ENCODE data around the gene ADGRE3. TPM values are rescaled to one million over a fixed set of nuclear protein-coding genes. Genes with fewer than 3 reads are reported as not detected.
"Not testable (repeated sequence)": the region's sequence is repeated elsewhere in the genome, so short reads cannot be mapped to it uniquely, and the experiment has no call there.

Gene ADGRE3
- polyA plus RNA-seq, 4 donors = 0.09 to 0.40 TPM; not detected in 2

DNA sequence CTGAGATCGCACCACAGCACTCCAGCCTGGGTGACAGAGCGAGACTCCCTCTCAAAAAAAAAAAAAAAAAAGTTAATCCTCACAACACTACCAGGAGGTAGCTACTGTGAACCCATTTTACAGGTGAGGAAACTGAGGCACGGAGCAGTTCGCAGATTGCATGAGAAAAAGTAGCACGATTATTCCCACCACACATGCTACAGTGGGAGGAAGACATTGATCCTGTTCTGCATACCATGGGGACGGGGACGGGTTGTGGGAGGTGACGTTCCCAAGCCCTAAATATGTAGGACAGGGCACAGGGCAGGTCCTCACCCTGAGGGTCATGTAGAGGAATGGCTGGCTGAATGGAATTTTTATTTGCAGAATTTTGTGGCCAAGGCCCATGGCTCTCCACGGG lies 68.0 kb downstream of the ADGRE3 start:
- no peak for DNase-seq (ENCODE audit: low read depth in 4 of 4, low spot score in 3 of 4)

GRCh38 chr19:14603990-14604387 lies 70.7 kb downstream of the ADGRE3 start:
- DNase-seq (ENCODE audit: low read depth in 4 of 4, low spot score in 3 of 4) = no peak

DNA sequence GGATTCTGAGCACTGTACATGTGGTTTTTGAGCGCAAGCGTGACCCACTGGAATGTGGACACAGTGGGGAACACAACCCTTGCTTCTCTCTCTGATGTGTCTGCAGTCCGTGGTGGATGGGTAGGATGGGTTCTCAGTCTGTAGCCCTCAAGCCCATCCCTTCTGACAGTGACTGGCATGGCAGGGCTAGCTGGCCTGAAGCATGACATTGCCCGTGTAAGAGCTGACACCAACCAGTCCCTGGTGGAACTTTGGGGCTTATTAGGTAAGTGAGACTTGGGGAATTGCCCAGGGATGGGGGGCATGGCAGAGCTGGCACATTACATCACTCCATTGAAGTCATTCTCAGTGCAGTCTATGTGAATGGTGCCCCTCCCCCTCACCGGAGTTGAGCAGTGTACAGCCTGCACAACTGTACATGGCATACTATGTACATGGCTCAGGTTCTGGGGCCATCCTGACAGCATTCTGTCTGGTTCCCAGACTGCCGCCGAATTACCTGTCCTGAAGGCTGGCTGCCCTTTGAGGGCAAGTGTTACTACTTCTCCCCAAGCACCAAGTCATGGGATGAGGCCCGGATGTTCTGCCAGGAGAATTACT lies 75.0 kb downstream of the ADGRE3 start:
- DNase-seq (ENCODE audit: low read depth in 4 of 4, low spot score in 3 of 4) = no peak

DNA sequence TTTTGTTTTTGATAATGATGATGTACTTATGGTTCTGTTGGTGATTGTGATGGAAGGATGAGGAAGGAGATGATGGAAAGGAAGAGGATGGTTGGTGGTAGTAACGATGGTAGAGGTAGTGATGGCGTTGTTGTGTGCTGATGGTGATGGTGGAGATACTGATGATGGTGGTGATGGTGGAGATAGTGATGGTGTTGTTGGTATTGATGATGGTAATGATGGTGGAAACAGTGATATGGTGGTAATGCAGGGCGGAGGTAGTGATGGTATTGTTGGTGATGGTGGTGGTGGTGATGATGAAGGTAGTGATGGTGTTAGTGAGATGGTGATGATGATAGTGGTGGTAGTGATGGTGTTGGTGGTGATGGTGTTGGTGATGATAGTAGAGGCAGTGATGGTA lies 79.1 kb downstream of the ADGRE3 start:
- DNase-seq (ENCODE audit: low read depth in 4 of 4, low spot score in 3 of 4) = no peak

GRCh38 chr19:14589433-14589832 lies 85.2 kb downstream of the ADGRE3 start:
- not testable (repeated sequence) for DNase-seq (ENCODE audit: low read depth in 4 of 4, low spot score in 3 of 4)

GRCh38 chr19:14585187-14585586 lies 89.5 kb downstream of the ADGRE3 start:
- DNase-seq (ENCODE audit: low read depth in 4 of 4, low spot score in 3 of 4) = not testable (repeated sequence)

DNA sequence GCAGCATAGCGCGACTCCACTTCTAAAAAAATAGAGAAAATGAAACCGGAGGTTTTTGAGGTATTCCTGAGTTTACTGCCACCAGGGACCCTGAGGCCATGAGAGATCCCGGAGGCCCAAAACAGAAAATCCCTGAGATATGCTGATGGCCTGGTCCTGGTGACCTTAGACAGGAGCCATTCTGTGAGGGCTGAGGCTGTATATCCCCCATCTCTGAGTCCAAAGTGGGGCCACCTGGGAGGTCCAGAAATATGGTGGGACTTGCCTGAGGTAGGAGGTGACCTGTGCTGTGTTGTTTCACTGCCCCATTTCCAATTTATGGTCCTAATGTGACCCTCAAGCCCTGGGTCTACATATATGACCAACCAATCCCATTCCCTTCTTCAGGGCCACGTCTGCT lies 90.3 kb downstream of the ADGRE3 start:
- not testable (repeated sequence) for DNase-seq (ENCODE audit: low read depth in 4 of 4, low spot score in 3 of 4)

GRCh38 chr19:14582894-14583340 lies 91.7 kb downstream of the ADGRE3 start, which contains the start of gene CLEC17A:
Gene CLEC17A, plus strand, starts transcription at chr19:14583084. Its CDS starts 77 bp downstream, at chr19:14583161.
- DNase-seq (ENCODE audit: low read depth in 4 of 4, low spot score in 3 of 4) = no peak

- DNase-seq (ENCODE audit: low read depth in 4 of 4, low spot score in 3 of 4) = no peak
These were observed 93.9 kb downstream of the ADGRE3 start for GRCh38 chr19:14580623-14581237.

DNA sequence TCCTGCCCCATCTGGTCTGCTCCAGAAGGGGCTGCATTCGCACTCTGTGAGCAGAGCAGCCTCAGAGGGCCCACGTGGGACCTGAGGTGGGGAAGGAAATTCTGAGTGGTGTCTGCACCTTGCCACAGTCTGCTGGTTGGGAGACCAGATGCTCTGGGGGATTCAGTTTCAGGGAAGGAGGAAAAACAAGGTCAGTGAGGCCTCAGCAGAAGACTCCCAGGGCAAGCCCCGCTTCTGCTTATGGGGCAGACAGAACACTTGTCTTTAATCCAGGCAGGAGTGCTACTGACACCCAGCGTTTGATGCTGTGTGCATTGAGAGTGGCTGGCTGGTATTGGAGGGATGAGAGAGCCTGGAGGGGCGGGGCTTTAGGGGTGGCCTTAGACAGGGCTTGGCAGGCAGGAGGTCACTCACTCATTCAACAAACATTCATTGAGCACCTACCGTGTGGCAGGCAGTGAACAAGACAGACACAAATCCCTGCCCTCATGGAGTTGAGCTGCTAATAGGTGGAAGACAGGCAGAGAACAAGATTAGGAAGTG lies 96.7 kb downstream of the ADGRE3 start:
- DNase-seq (ENCODE audit: low read depth in 4 of 4, low spot score in 3 of 4) = no peak

DNA sequence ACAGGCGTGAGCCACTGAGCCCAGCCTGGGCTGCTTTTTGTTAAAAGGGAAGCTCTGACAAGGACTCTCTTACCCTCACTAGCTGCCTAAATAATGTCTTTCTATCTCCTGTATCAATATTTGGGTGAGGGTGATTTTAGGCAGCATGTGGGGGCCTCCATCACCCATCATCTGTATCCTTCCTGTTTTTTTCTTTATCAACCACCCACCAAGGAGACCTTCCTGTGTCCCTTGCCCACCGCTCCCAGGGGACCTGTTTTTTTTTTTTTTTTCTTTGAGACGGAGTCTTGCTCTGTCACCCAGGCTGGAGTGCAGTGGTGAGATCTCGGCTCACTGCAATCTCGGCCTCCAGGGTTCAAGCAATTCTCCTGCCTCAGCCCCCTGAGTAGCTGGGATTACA lies 97.4 kb downstream of the ADGRE3 start:
- no peak for DNase-seq (ENCODE audit: low read depth in 4 of 4, low spot score in 3 of 4)

DNA sequence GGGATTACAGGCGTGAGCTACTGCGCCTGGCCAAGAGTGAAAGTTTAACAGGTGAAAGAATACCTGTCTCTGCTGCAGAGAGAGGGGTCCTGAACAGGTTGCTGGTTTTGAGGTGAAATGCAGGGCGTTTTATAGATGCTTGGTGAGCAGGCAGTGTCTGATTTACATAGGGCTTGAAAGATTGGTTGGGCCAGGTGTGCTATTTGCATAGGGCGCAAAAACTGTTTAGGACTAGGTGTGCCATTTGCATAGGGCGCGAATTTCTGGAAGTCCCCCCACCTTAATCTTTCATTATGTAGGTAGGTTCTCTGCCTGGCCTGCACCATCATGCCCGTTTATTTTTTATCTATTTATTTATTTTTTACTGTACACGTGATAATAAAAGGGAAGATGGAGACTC lies 98.3 kb downstream of the ADGRE3 start:
- DNase-seq (ENCODE audit: low read depth in 4 of 4, low spot score in 3 of 4) = no peak

GRCh38 chr19:14575428-14575980 lies 99.1 kb downstream of the ADGRE3 start:
- DNase-seq (ENCODE audit: low read depth in 4 of 4, low spot score in 3 of 4) = no peak

DNA sequence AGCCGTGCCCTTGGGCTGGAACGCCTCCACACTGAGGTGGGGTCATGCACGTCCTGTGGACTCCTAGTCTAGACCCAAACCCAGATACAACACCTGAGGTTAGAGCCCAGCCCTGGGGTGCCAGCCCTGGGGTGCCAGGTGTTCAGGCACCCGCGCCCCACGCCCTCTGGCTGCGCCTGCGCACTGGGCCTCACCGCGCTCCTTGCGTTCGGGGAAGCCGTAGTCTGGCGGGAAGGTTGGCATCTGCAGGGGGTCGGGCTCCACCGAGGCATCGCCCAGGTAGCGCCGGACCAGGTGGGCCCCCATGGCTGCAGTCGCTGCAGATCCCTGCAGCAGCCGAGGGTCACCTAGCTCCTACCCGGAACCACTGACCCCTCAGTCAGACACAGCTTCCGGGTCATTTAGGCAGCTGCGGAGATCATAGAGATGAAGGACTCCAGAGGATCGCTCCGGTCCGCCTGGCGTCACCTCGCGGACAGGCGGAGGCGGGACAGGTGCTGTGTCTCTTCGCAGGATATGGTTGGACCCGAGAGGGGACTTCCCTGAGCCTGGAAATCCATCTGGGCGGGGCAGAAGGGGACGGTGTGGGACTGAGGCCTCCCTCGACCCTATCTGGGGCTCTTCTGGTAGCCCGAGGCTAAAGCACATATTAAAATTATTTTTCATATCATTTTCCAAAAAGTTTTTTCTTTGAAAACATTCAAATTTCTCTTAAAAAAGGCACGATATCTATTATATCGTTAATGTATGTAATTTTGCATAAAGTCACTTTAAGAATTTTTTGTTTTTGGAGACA lies 102.8 kb downstream of the ADGRE3 start, which contains the start of gene NDUFB7:
Gene NDUFB7 (minus strand): TSS at position 372 of the 796 bp plus-strand sequence. CDS start 66 bp downstream, at position 306.
- peak; percentile 70 to 84 (median 78) for DNase-seq (ENCODE audit: low read depth in 4 of 4, low spot score in 3 of 4)

- DNase-seq (ENCODE audit: low read depth in 4 of 4, low spot score in 3 of 4) = no peak
These were observed 103.6 kb downstream of the ADGRE3 start for GRCh38 chr19:14570864-14571527.

Other genes with a start within 250 kb of the ADGRE3 start
- 100 to 1,000 TPM in 1 of 4 donors, 10 to 100 TPM in 3; 56.1 to 104 (median 80.8) TPM for gene PKN1, start 241.5 kb downstream of the ADGRE3 start, polyA plus RNA-seq (ENCODE audit: insufficient read length in 4 of 4)
- 1 to 10 TPM in 3 of 4 donors, under 1 TPM in 1; 0.71 to 9.1 (median 2.5) TPM for gene PTGER1, start 199.5 kb downstream of the ADGRE3 start, polyA plus RNA-seq (ENCODE audit: insufficient read length in 4 of 4)
- gene GIPC1, start 178.7 kb downstream of the ADGRE3 start, polyA plus RNA-seq (ENCODE audit: insufficient read length in 4 of 4) = 100 to 1,000 TPM in 1 of 4 donors, 10 to 100 TPM in 3; 58.3 to 102 (median 63.4) TPM
- gene DNAJB1, start 156.4 kb downstream of the ADGRE3 start, polyA plus RNA-seq (ENCODE audit: insufficient read length in 4 of 4) = 100 to 1,000 TPM in 3 of 4 donors, 10 to 100 TPM in 1; 98.5 to 125 (median 104) TPM
- 100 to 1,000 TPM in 3 of 4 donors, 10 to 100 TPM in 1; 64.8 to 153 (median 142) TPM for gene TECR, start 145.2 kb downstream of the ADGRE3 start, polyA plus RNA-seq (ENCODE audit: insufficient read length in 4 of 4)
- 100 to 1,000 TPM in 1 of 4 donors, 10 to 100 TPM in 3; 72.3 to 131 (median 88.7) TPM for gene NDUFB7, start 102.8 kb downstream of the ADGRE3 start, polyA plus RNA-seq (ENCODE audit: insufficient read length in 4 of 4)
- under 1 TPM in 3 of 4 donors, not detected in 1; 0.09 to 0.30 (median 0.29) TPM for gene CLEC17A, start 91.8 kb downstream of the ADGRE3 start, polyA plus RNA-seq (ENCODE audit: insufficient read length in 4 of 4)
- 10 to 100 TPM; 14.5 to 27.2 (median 21.8) TPM for gene ZNF333, start 15.2 kb upstream of the ADGRE3 start, polyA plus RNA-seq (ENCODE audit: insufficient read length in 4 of 4)
- gene ADGRE2, start 103.7 kb upstream of the ADGRE3 start, polyA plus RNA-seq (ENCODE audit: insufficient read length in 4 of 4) = 1 to 10 TPM in 2 of 4 donors, under 1 TPM in 2; 0.56 to 1.1 (median 0.86) TPM
- gene OR7A5, start 160.3 kb upstream of the ADGRE3 start, polyA plus RNA-seq (ENCODE audit: insufficient read length in 4 of 4) = not detected
- under 1 TPM; 0.07 to 0.59 (median 0.18) TPM for gene OR7C1, start 160.3 kb upstream of the ADGRE3 start, polyA plus RNA-seq (ENCODE audit: insufficient read length in 4 of 4)
- not detected for gene OR7A10, start 174.1 kb upstream of the ADGRE3 start, polyA plus RNA-seq (ENCODE audit: insufficient read length in 4 of 4)
- under 1 TPM in 2 of 4 donors, not detected in 2; 0.06 TPM for gene OR7A17, start 211.3 kb upstream of the ADGRE3 start, polyA plus RNA-seq (ENCODE audit: insufficient read length in 4 of 4)